HCT116 (cell line): Measurements from ENCODE around the gene CHCHD4. TPM values are rescaled to one million over a fixed set of nuclear protein-coding genes. Genes with fewer than 3 reads are reported as not detected.

Source experiments
- ATAC-seq: fragments of 200-7000 bp; cut with Tn5 transposase; 2 replicates; pipeline ENCODE4 v1.9.1; 2020; ENCODE audit warnings: mild to moderate bottlenecking, moderate library complexity
- BruUV-seq: library from RNA; stranded (reverse); fragments of 400-500 nt; replicated peaks from 2 replicates; lab custom pipeline; 2021; lab: Mats Ljungman, UMichigan
- CTCF ChIA-PET: fragments of 300-600 bp; sonication (Branson Sonifier 250); formaldehyde crosslinking; loops from one replicate; lab custom pipeline; 2021; ENCODE audit warnings: antibody characterized with exemption; lab: Charles Lee
- POLR2A ChIA-PET: fragments of 300-600, 350-600 bp; sonication (Branson Sonifier 250); formaldehyde crosslinking; loops from one replicate; lab custom pipeline; 2021; ENCODE audit warnings: antibody characterized with exemption; lab: Charles Lee
- RAD21 ChIA-PET, 2 experiments: fragments of 300-600 bp; sonication (Branson Sonifier 250); formaldehyde crosslinking; loops; one replicate each; lab custom pipeline; 2023; ENCODE audit warnings: low total read pairs in 2 of 2; ENCODE audit not compliant: uncharacterized antibody in 2 of 2, unreplicated experiment in 2 of 2, low non-redundant PET in 1 of 2; lab: Charles Lee
- DNase-seq: peaks from one replicate; pipeline ENCODE4 v3.0.0-alpha.2; 2010; ENCODE audit warnings: low read depth, low spot score
- H2AFZ ChIP-seq: fragments of 200-600 bp; shearing (Covaris generic), sonication (generic); 2 replicates; pipeline ENCODE4 v1.6.1; 2017; ENCODE audit warnings: low read depth, mixed run types, mixed read lengths, antibody characterized with exemption, low read length; ENCODE audit not compliant: poor library complexity, severe bottlenecking
- H3K27ac ChIP-seq: 2 replicates; pipeline ENCODE4 v1.5.1; 2012; ENCODE audit warnings: low read depth, low read length
- H3K27me3 ChIP-seq: fragments of 200-600 bp; sonication (generic); 2 replicates; pipeline ENCODE4 v1.6.1; 2016; ENCODE audit warnings: mixed run types, low read length, mixed read lengths; ENCODE audit not compliant: insufficient read depth
- H3K36me3 ChIP-seq, 2 experiments: fragments of 200-500 bp in 1 of 2; fragments of 200-600 bp in 1 of 2; sonication (Bioruptor generic) in 1 of 2; sonication (generic) in 1 of 2; 2 replicates each; pipeline versions ENCODE4 v1.5.1 to v1.6.1; 2014 to 2016; ENCODE audit warnings: low read length in 2 of 2, inconsistent platforms in 1 of 2, mixed read lengths in 1 of 2, mixed run types in 1 of 2; ENCODE audit not compliant: insufficient read depth in 2 of 2, control insufficient read depth in 1 of 2
- H3K4me1 ChIP-seq, 2 experiments: fragments of 200-600 bp in 1 of 2; sonication (generic) in 1 of 2; 2 replicates each; pipeline versions ENCODE4 v1.5.1 to v1.6.1; 2012 to 2017; ENCODE audit warnings: low read length in 2 of 2, inconsistent platforms in 1 of 2, mild to moderate bottlenecking in 1 of 2, mixed read lengths in 1 of 2, mixed run types in 1 of 2, moderate library complexity in 1 of 2; ENCODE audit not compliant: insufficient read depth in 2 of 2, control insufficient read depth in 1 of 2
- H3K4me2 ChIP-seq: fragments of 200-600 bp; sonication (generic); 2 replicates; pipeline ENCODE4 v1.6.1; 2017; ENCODE audit warnings: mixed run types, low read length, mixed read lengths
- H3K4me3 ChIP-seq, 2 experiments: fragments of 200-600 bp in 1 of 2; sonication (generic) in 1 of 2; replicated peaks in 1 of 2; 2 replicates each; pipeline ENCODE4 v1.5.1; 2011 to 2016; ENCODE audit warnings: low read length in 2 of 2, control low read depth in 1 of 2, low read depth in 1 of 2, mild to moderate bottlenecking in 1 of 2, mixed read lengths in 1 of 2, mixed run types in 1 of 2
- H3K79me2 ChIP-seq: fragments of 200-600 bp; sonication (generic); 2 replicates; pipeline ENCODE4 v1.6.1; 2017; ENCODE audit warnings: mild to moderate bottlenecking, mixed run types, low read length, moderate library complexity, mixed read lengths; ENCODE audit not compliant: insufficient read depth
- H3K9ac ChIP-seq: fragments of 200-600 bp; sonication (generic); 2 replicates; pipeline ENCODE4 v1.6.1; 2016; ENCODE audit warnings: low read length, mixed read lengths
- H3K9me2 ChIP-seq: fragments of 200-600 bp; sonication (generic), shearing (Covaris generic); 2 replicates; pipeline ENCODE4 v1.6.1; 2017; ENCODE audit warnings: mixed run types, mild to moderate bottlenecking, moderate library complexity; ENCODE audit not compliant: insufficient read depth
- H3K9me3 ChIP-seq, 2 experiments: fragments of 200-500 bp in 1 of 2; fragments of 200-600 bp in 1 of 2; sonication (Bioruptor generic) in 1 of 2; sonication (generic) in 1 of 2; 2 replicates each; pipeline ENCODE4 v1.6.1; 2014 to 2017; ENCODE audit warnings: low read length in 2 of 2, mixed read lengths in 2 of 2, inconsistent platforms in 1 of 2, low read depth in 1 of 2, mild to moderate bottlenecking in 1 of 2, mixed run types in 1 of 2, moderate library complexity in 1 of 2; ENCODE audit not compliant: control insufficient read depth in 1 of 2, insufficient read depth in 1 of 2
- H4K20me1 ChIP-seq: fragments of 200-600 bp; sonication (generic), shearing (Covaris generic); 2 replicates; pipeline ENCODE4 v1.6.1; 2017; ENCODE audit warnings: mixed run types, mild to moderate bottlenecking, moderate library complexity; ENCODE audit not compliant: insufficient read depth
- CEBPB ChIP-seq: IDR thresholded peaks from 2 replicates; pipeline ENCODE4 v1.6.1; 2012; ENCODE audit warnings: low read depth
- CTCF ChIP-seq, 3 experiments: fragments of 200-600 bp in 1 of 3; sonication (generic) in 1 of 3; IDR thresholded peaks in 2 of 3; conservative IDR thresholded peaks in 1 of 3; 2 replicates each; pipeline ENCODE4 v1.5.1; 2012 to 2017; ENCODE audit warnings: low read depth in 2 of 3, low read length in 2 of 3, antibody characterized with exemption in 1 of 3, borderline replicate concordance in 1 of 3, control low read depth in 1 of 3, mild to moderate bottlenecking in 1 of 3, mixed read lengths in 1 of 3, mixed run types in 1 of 3, moderate library complexity in 1 of 3; ENCODE audit not compliant: insufficient read depth in 1 of 3
- ELF1 ChIP-seq: IDR thresholded peaks from 2 replicates; pipeline ENCODE4 v1.6.1; 2012; ENCODE audit warnings: low read depth, borderline replicate concordance
- FOSL1 ChIP-seq: IDR thresholded peaks from 2 replicates; pipeline ENCODE4 v1.6.1; 2012; ENCODE audit warnings: low read depth
- JUND ChIP-seq: IDR thresholded peaks from 2 replicates; pipeline ENCODE4 v1.6.1; 2012
- POLR2A ChIP-seq: IDR thresholded peaks from 2 replicates; pipeline ENCODE4 v1.7.0; 2011; ENCODE audit warnings: borderline replicate concordance; ENCODE audit not compliant: insufficient read depth, insufficient read length; ENCODE audit errors: extremely low read depth
- RAD21 ChIP-seq: IDR thresholded peaks from 2 replicates; pipeline ENCODE4 v1.6.1; 2012; ENCODE audit warnings: low read depth, mild to moderate bottlenecking
- SP1 ChIP-seq: IDR thresholded peaks from 2 replicates; pipeline ENCODE4 v1.6.1; 2012; ENCODE audit warnings: low read depth
- SRF ChIP-seq: IDR thresholded peaks from 2 replicates; pipeline ENCODE4 v1.6.1; 2012; ENCODE audit warnings: low read depth
- YY1 ChIP-seq: IDR thresholded peaks from 2 replicates; pipeline ENCODE4 v1.6.1; 2011; ENCODE audit warnings: low read length, low read depth, moderate library complexity, mild to moderate bottlenecking; ENCODE audit not compliant: insufficient replicate concordance; ENCODE audit errors: extremely low read depth
- ZBTB33 ChIP-seq: IDR thresholded peaks from 2 replicates; pipeline ENCODE4 v1.6.1; 2011; ENCODE audit warnings: mild to moderate bottlenecking, low read length, moderate library complexity; ENCODE audit not compliant: insufficient replicate concordance; ENCODE audit errors: extremely low read depth
- ZFX ChIP-seq: fragments of 450-650 bp; IDR thresholded peaks from 2 replicates; pipeline ENCODE4 v1.6.1; 2017
- intact Hi-C: fragments of 100-400 bp; cut with micrococcal nuclease; formaldehyde crosslinking; loops from 2 replicates; pipeline ENCODE4 v1.10.0; 2022
- total RNA-seq: library from RNA; stranded (reverse); gene quantifications from one replicate; pipeline ENCODE4 v1.2.1, GENCODE V29; 2021; ENCODE audit not compliant: unreplicated experiment
- TF ChIP-seq, protein P1 (sequence below): IDR thresholded peaks from 2 replicates; pipeline ENCODE4 v1.6.1; 2012; ENCODE audit warnings: low read depth
- TF ChIP-seq, protein P2 (sequence below): IDR thresholded peaks from 2 replicates; pipeline ENCODE4 v1.6.1; 2012
- TF ChIP-seq, protein P3 (sequence below): IDR thresholded peaks from 2 replicates; pipeline ENCODE4 v1.6.1; 2012

CHCHD4 gene
- total RNA-seq, 1 experiment from 2014 or later = 24.6 TPM

DNA sequence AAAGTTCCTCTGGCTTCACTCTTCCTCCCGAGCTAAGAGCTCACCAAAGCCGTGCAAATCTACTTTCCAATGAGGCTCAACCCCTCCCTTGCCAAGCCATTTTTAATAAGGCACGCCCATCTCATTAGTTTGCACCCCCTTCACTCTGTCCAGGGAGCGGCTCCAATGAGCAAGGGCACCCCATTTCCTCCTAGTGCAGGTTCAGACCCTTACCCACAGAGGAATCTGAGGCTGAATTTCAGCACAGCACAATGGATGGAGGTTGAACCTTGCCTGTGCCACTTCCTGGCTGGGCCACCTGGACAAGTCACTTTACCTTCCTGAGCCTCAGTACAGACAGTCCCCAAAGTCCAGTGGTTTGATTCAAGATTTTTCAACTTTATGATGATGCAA, 28.3 kb upstream of the CHCHD4 start:
- no peak for ATAC-seq
- no peak for DNase-seq
- Histone ChIP-seq H3K79me2 (no peaks in the 10 kb centered on the region), H3K9me2 (no peaks in the 10 kb centered on the region), H3K9ac (no peak overlapping the region), H3K4me2 (no peak overlapping the region), H3K27me3 (no peaks in the 10 kb centered on the region), H4K20me1 (no peaks in the 10 kb centered on the region), H3K9me3 (no peaks in the 10 kb centered on the region), H2AFZ (no peak overlapping the region), H3K36me3 (peaks cover 13 to 21% of the 10 kb centered on the region in 2 experiments; a peak in 3 of 4 replicates), H3K4me1 (no peaks in the 10 kb centered on the region), H3K27ac (no peak overlapping the region), H3K4me3 (no peak overlapping the region)
- no TSS peak for BruUV-seq
- ChIA-PET CTCF (interaction anchor here (0.7 to 1.6 kb wide), 4 partner anchors 13 to 256 kb away, joined by 3 to 4 read pairs (median 3); no protein-coding TSS in a partner anchor), RAD21 (interaction anchor here in 1 of 2 experiments (0.8 kb wide), 1 partner anchor 51 kb away, joined by 3 read pairs; no protein-coding TSS in a partner anchor), POLR2A (no interaction called here)
- no peak; a peak in 1 of 6 replicates for TF ChIP-seq CTCF (IDR thresholded peaks at IDR 0.05 in 2 of 3, conservative IDR thresholded peaks at IDR 0.05 in 1 of 3; ENCODE audit: borderline replicate concordance in 1 of 3, insufficient read depth in 1 of 3, low read depth in 2 of 3, low read length in 2 of 3)
- no peak for TF ChIP-seq ZBTB33
- no peak for TF ChIP-seq ELF1
- no peak for TF ChIP-seq ZFX
- no peak for TF ChIP-seq SRF
- TF ChIP-seq CEBPB = no peak
- no peak for TF ChIP-seq FOSL1
- TF ChIP-seq, protein P1, sequence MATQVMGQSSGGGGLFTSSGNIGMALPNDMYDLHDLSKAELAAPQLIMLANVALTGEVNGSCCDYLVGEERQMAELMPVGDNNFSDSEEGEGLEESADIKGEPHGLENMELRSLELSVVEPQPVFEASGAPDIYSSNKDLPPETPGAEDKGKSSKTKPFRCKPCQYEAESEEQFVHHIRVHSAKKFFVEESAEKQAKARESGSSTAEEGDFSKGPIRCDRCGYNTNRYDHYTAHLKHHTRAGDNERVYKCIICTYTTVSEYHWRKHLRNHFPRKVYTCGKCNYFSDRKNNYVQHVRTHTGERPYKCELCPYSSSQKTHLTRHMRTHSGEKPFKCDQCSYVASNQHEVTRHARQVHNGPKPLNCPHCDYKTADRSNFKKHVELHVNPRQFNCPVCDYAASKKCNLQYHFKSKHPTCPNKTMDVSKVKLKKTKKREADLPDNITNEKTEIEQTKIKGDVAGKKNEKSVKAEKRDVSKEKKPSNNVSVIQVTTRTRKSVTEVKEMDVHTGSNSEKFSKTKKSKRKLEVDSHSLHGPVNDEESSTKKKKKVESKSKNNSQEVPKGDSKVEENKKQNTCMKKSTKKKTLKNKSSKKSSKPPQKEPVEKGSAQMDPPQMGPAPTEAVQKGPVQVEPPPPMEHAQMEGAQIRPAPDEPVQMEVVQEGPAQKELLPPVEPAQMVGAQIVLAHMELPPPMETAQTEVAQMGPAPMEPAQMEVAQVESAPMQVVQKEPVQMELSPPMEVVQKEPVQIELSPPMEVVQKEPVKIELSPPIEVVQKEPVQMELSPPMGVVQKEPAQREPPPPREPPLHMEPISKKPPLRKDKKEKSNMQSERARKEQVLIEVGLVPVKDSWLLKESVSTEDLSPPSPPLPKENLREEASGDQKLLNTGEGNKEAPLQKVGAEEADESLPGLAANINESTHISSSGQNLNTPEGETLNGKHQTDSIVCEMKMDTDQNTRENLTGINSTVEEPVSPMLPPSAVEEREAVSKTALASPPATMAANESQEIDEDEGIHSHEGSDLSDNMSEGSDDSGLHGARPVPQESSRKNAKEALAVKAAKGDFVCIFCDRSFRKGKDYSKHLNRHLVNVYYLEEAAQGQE = no peak
- no peak for TF ChIP-seq POLR2A
- TF ChIP-seq, protein P2, sequence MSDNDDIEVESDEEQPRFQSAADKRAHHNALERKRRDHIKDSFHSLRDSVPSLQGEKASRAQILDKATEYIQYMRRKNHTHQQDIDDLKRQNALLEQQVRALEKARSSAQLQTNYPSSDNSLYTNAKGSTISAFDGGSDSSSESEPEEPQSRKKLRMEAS = no peak
- no peak for TF ChIP-seq RAD21
- TF ChIP-seq JUND = no peak
- no peak for TF ChIP-seq YY1
- TF ChIP-seq SP1 = no peak
- TF ChIP-seq, protein P3, sequence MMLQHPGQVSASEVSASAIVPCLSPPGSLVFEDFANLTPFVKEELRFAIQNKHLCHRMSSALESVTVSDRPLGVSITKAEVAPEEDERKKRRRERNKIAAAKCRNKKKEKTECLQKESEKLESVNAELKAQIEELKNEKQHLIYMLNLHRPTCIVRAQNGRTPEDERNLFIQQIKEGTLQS = no peak
- intact Hi-C loops = no loop called here
